ENCODE data around the gene IFIT2. TPM values are rescaled to one million over a fixed set of nuclear protein-coding genes. Genes with fewer than 3 reads are reported as not detected.
A peak's percentile ranks its signal among the peaks of the same experiment; 100 is the strongest.

The IFIT2 gene
- total RNA-seq, 1 donor from 2014 or later = 47.2 TPM

- H3K4me1 ChIP-seq = peaks cover 27% of the 10 kb centered on the region
- peak overlapping the region; percentile 67 for H3K4me3 ChIP-seq
- H3K27me3 ChIP-seq = no peaks in the 10 kb centered on the region
- no peak for TF ChIP-seq CTCF (IDR thresholded peaks at IDR 0.05)
- peak; percentile 73 for ATAC-seq
- DNase-seq = no peak
- no peaks in the 10 kb centered on the region for H3K9me3 ChIP-seq
- peaks cover 18% of the 10 kb centered on the region for H3K36me3 ChIP-seq
- peak overlapping the region; percentile 96 for H3K27ac ChIP-seq
- intact Hi-C loops (cut with DNase I) = no loop called here
Observed at GRCh38 chr10:89302625-89303024, 779 bp downstream of the IFIT2 start.

- Histone ChIP-seq H3K4me3 (peak overlapping the region; percentile 67), H3K27me3 (no peaks in the 10 kb centered on the region), H3K4me1 (peaks cover 27% of the 10 kb centered on the region), H3K27ac (peak overlapping the region; percentile 96), H3K36me3 (peaks cover 18% of the 10 kb centered on the region), H3K9me3 (no peaks in the 10 kb centered on the region)
- DNase-seq (no peak), ATAC-seq (no peak)
- intact Hi-C loops (cut with DNase I) = no loop called here
- no peak for TF ChIP-seq CTCF (IDR thresholded peaks at IDR 0.05)
Observed at GRCh38 chr10:89303161-89303560, 1.3 kb downstream of the IFIT2 start.

- ATAC-seq (no peak), DNase-seq (no peak)
- H3K4me1 ChIP-seq = peaks cover 27% of the 10 kb centered on the region
- H3K4me3 ChIP-seq = peak overlapping the region; percentile 67
- no peak for TF ChIP-seq CTCF (IDR thresholded peaks at IDR 0.05)
- peaks cover 22% of the 10 kb centered on the region for H3K36me3 ChIP-seq
- no peaks in the 10 kb centered on the region for H3K27me3 ChIP-seq
- H3K27ac ChIP-seq = no peak overlapping the region
- no peaks in the 10 kb centered on the region for H3K9me3 ChIP-seq
- intact Hi-C loops (cut with DNase I) = no loop called here
Observed at GRCh38 chr10:89304026-89304425, 2.2 kb downstream of the IFIT2 start.

- peak overlapping the region; percentile 67 for H3K4me3 ChIP-seq
- H3K4me1 ChIP-seq = peaks cover 27% of the 10 kb centered on the region
- H3K36me3 ChIP-seq = peaks cover 22% of the 10 kb centered on the region
- DNase-seq (no peak), ATAC-seq (no peak)
- no peaks in the 10 kb centered on the region for H3K9me3 ChIP-seq
- no peak for TF ChIP-seq CTCF (IDR thresholded peaks at IDR 0.05)
- no peak overlapping the region for H3K27ac ChIP-seq
- intact Hi-C loops (cut with DNase I) = no loop called here
- H3K27me3 ChIP-seq = no peaks in the 10 kb centered on the region
Observed at GRCh38 chr10:89304446-89304845, 2.6 kb downstream of the IFIT2 start.

GRCh38 chr10:89304925-89305324 is 3.1 kb downstream of the IFIT2 start:
- Histone ChIP-seq H3K9me3 (no peaks in the 10 kb centered on the region), H3K4me1 (peaks cover 27% of the 10 kb centered on the region), H3K27me3 (no peaks in the 10 kb centered on the region), H3K36me3 (peaks cover 22% of the 10 kb centered on the region), H3K4me3 (no peak overlapping the region), H3K27ac (no peak overlapping the region)
- no peak for TF ChIP-seq CTCF (IDR thresholded peaks at IDR 0.05)
- intact Hi-C loops (cut with DNase I) = no loop called here
- DNase-seq (no peak), ATAC-seq (no peak)

GRCh38 chr10:89305766-89306433 is 4.1 kb downstream of the IFIT2 start:
- TF ChIP-seq CTCF (IDR thresholded peaks at IDR 0.05) = no peak
- H3K4me1 ChIP-seq = peaks cover 26% of the 10 kb centered on the region
- DNase-seq = no peak
- H3K27ac ChIP-seq = no peak overlapping the region
- H3K27me3 ChIP-seq = no peaks in the 10 kb centered on the region
- H3K4me3 ChIP-seq = no peak overlapping the region
- intact Hi-C loops (cut with DNase I) = no loop called here
- ATAC-seq = no peak
- H3K36me3 ChIP-seq = peaks cover 22% of the 10 kb centered on the region
- H3K9me3 ChIP-seq = no peaks in the 10 kb centered on the region
